HepG2 (cell line): ENCODE results near the gene PPOX. TPM values are rescaled to one million over a fixed set of nuclear protein-coding genes. Genes with fewer than 3 reads are reported as not detected.

Source experiments
- CREM ChIP-seq, 2 experiments: sonication (generic) in 1 of 2; formaldehyde crosslinking in 1 of 2; IDR thresholded peaks; 2 replicates each; pipeline versions ENCODE4 v1.4.0 to v1.6.1; 2016 to 2020; ENCODE audit warnings: antibody characterized with exemption in 1 of 2, mild to moderate bottlenecking in 1 of 2, missing genetic modification reagents in 1 of 2
- HOXA3 ChIP-seq: sonication (generic); formaldehyde crosslinking; IDR thresholded peaks from 2 replicates; pipeline ENCODE4 v1.5.0; 2020; ENCODE audit warnings: missing genetic modification reagents
- HOXA5 ChIP-seq: sonication (generic); formaldehyde crosslinking; IDR thresholded peaks from 2 replicates; pipeline ENCODE4 v1.4.0; 2020; ENCODE audit warnings: missing genetic modification reagents
- HOXD1 ChIP-seq: sonication (generic); formaldehyde crosslinking; IDR thresholded peaks from 2 replicates; pipeline ENCODE4 v1.5.0; 2020; ENCODE audit warnings: missing genetic modification reagents
- KLF16 ChIP-seq, 2 experiments: sonication (generic) in 1 of 2; formaldehyde crosslinking in 1 of 2; IDR thresholded peaks; 2 replicates each; pipeline versions ENCODE4 v1.6.1 to v1.8.0; 2016 to 2023; ENCODE audit warnings: missing genetic modification reagents in 2 of 2, missing compliant biosample characterization in 1 of 2
- MEIS1 ChIP-seq: sonication (generic); formaldehyde crosslinking; IDR thresholded peaks from 2 replicates; pipeline ENCODE4 v1.9.0; 2021; ENCODE audit warnings: mild to moderate bottlenecking, missing genetic modification reagents, moderate library complexity, borderline replicate concordance
- NCOA5 ChIP-seq: sonication (generic); formaldehyde crosslinking; IDR thresholded peaks from 2 replicates; pipeline ENCODE4 v1.4.0; 2020; ENCODE audit warnings: missing genetic modification reagents
- NFIB ChIP-seq: sonication (generic); formaldehyde crosslinking; IDR thresholded peaks from 2 replicates; pipeline ENCODE4 v1.9.0; 2021; ENCODE audit warnings: missing genetic modification reagents, mild to moderate bottlenecking, borderline replicate concordance
- PPARG ChIP-seq: conservative IDR thresholded peaks from 2 replicates; pipeline ENCODE4 v1.6.1; 2016; ENCODE audit warnings: missing biosample characterization, missing genetic modification reagents
- RFX3 ChIP-seq: IDR thresholded peaks from 2 replicates; pipeline ENCODE4 v1.6.1; 2016; ENCODE audit warnings: missing biosample characterization, missing genetic modification reagents
- SMARCE1 ChIP-seq: fragments of 450-650 bp; IDR thresholded peaks from 2 replicates; pipeline ENCODE4 v1.6.1; 2017; ENCODE audit warnings: borderline replicate concordance
- SYNCRIP ChIP-seq: fragments of 200-400 bp; formaldehyde crosslinking; IDR thresholded peaks from 2 replicates; pipeline ENCODE4 v1.6.1; 2018; ENCODE audit warnings: mild to moderate bottlenecking, low read depth, low read length; ENCODE audit not compliant: insufficient read depth
- ZNF180 ChIP-seq: sonication (generic); formaldehyde crosslinking; IDR thresholded peaks from 2 replicates; pipeline ENCODE4 v1.4.0; 2020; ENCODE audit warnings: low read depth, missing genetic modification reagents, borderline replicate concordance
- ZNF556 ChIP-seq: sonication (generic); formaldehyde crosslinking; IDR thresholded peaks from 2 replicates; pipeline ENCODE4 v1.4.0; 2020; ENCODE audit warnings: mild to moderate bottlenecking, missing genetic modification reagents, borderline replicate concordance
- ZSCAN20 ChIP-seq: sonication (generic); formaldehyde crosslinking; IDR thresholded peaks from 2 replicates; pipeline ENCODE4 v1.4.0; 2020; ENCODE audit warnings: missing genetic modification reagents, mild to moderate bottlenecking, borderline replicate concordance
- polyA plus RNA-seq, 8 experiments: library from polyadenylated mRNA; depleted of rRNA in 3 of 8; stranded (reverse) in 7 of 8; unstranded in 1 of 8; fragments of >200 nt; fragmentation: Illumina TruSeq in 4 of 8; extraction: Trizol in 4 of 8; gene quantifications; 2 replicates each; pipeline versions ENCODE4 v1.2.1 to v1.2.3, GENCODE V29; 2011 to 2016; ENCODE audit warnings: low read depth in 4 of 8, missing spikeins in 1 of 8, mixed read lengths in 1 of 8; ENCODE audit not compliant: insufficient read depth in 1 of 8
- total RNA-seq, 5 experiments: library from RNA; depleted of rRNA; stranded (reverse); fragments of >200 nt; fragmentation: Illumina TruSeq; extraction: Trizol; gene quantifications; 2 replicates each; pipeline ENCODE4 v1.2.3, GENCODE V29; 2016; ENCODE audit warnings: low read depth in 1 of 5
- TF ChIP-seq, protein P1 (sequence below): sonication (generic); formaldehyde crosslinking; IDR thresholded peaks from 2 replicates; pipeline ENCODE4 v1.4.0; 2020; ENCODE audit warnings: missing genetic modification reagents
- TF ChIP-seq, protein P2 (sequence below): sonication (generic); formaldehyde crosslinking; IDR thresholded peaks from 2 replicates; pipeline ENCODE4 v1.9.0; 2022; ENCODE audit warnings: low read depth, missing genetic modification reagents
- TF ChIP-seq, protein P3 (sequence below): IDR thresholded peaks from 2 replicates; pipeline ENCODE4 v1.6.1; 2018; ENCODE audit warnings: missing genetic modification reagents, mild to moderate bottlenecking, missing compliant biosample characterization
- TF ChIP-seq, protein P4 (sequence below): sonication (generic); formaldehyde crosslinking; IDR thresholded peaks from 2 replicates; pipeline ENCODE4 v1.4.0; 2020; ENCODE audit warnings: missing genetic modification reagents
- TF ChIP-seq, protein P5 (sequence below): sonication (generic); formaldehyde crosslinking; IDR thresholded peaks from 2 replicates; pipeline ENCODE4 v1.4.0; 2020; ENCODE audit warnings: mild to moderate bottlenecking, missing genetic modification reagents

Gene PPOX
- total and polyA plus RNA-seq, 2 of the 13 experiments (the other 11 are each of a cell fraction or from before 2014, with no cell fraction given) = 15.5 to 27.7 TPM

DNA sequence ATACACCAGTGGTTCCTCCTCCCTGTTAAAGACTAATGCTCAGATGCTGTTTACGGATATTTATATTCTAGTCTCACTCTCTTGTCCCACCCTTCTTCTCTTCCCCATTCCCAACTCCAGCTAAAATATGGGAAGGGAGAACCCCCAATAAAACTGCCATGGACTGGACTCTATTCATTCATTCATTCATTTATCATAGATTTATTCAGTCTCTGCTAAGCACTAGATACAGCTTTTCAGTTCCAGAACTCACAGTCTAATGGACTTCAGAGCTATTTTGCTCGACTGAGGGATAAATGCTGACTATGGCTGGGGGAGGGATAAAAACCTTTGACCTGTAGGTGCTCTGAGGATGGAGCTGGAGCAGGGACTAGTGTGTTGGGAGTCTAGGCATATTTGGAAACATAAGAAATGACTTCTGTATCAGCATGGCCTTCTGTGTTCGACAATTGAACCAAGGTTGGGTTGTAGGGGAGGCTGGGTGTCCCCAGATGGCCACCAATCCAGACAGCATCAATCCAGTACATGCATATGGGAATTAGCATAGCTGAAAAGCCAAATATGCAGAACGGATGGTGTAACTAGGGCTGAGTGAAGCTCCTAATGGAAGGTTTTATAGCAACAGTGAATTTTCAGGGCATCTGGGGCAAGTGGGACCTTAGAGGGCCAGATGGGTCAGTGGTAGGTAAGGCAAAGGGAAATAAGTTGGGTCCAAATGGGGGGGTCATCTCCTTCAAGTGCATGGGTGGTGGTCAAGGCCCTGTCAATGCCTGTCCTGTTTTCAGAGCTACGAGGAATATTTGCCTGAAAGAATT lies 53.1 kb downstream of the PPOX start (continued):
- TF ChIP-seq, protein P1, sequence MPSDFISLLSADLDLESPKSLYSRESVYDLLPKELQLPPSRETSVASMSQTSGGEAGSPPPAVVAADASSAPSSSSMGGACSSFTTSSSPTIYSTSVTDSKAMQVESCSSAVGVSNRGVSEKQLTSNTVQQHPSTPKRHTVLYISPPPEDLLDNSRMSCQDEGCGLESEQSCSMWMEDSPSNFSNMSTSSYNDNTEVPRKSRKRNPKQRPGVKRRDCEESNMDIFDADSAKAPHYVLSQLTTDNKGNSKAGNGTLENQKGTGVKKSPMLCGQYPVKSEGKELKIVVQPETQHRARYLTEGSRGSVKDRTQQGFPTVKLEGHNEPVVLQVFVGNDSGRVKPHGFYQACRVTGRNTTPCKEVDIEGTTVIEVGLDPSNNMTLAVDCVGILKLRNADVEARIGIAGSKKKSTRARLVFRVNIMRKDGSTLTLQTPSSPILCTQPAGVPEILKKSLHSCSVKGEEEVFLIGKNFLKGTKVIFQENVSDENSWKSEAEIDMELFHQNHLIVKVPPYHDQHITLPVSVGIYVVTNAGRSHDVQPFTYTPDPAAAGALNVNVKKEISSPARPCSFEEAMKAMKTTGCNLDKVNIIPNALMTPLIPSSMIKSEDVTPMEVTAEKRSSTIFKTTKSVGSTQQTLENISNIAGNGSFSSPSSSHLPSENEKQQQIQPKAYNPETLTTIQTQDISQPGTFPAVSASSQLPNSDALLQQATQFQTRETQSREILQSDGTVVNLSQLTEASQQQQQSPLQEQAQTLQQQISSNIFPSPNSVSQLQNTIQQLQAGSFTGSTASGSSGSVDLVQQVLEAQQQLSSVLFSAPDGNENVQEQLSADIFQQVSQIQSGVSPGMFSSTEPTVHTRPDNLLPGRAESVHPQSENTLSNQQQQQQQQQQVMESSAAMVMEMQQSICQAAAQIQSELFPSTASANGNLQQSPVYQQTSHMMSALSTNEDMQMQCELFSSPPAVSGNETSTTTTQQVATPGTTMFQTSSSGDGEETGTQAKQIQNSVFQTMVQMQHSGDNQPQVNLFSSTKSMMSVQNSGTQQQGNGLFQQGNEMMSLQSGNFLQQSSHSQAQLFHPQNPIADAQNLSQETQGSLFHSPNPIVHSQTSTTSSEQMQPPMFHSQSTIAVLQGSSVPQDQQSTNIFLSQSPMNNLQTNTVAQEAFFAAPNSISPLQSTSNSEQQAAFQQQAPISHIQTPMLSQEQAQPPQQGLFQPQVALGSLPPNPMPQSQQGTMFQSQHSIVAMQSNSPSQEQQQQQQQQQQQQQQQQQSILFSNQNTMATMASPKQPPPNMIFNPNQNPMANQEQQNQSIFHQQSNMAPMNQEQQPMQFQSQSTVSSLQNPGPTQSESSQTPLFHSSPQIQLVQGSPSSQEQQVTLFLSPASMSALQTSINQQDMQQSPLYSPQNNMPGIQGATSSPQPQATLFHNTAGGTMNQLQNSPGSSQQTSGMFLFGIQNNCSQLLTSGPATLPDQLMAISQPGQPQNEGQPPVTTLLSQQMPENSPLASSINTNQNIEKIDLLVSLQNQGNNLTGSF (CRISPR knock-in tag) = no peak
- no peak for TF ChIP-seq ZSCAN20 (CRISPR knock-in tag)
- TF ChIP-seq NCOA5 (CRISPR knock-in tag) = no peak
- TF ChIP-seq KLF16 (CRISPR knock-in tag; IDR thresholded peaks at IDR 0.05) = no peak
- no peak for TF ChIP-seq PPARG (CRISPR knock-in tag)
- TF ChIP-seq ZNF180 = no peak
- TF ChIP-seq, protein P2, sequence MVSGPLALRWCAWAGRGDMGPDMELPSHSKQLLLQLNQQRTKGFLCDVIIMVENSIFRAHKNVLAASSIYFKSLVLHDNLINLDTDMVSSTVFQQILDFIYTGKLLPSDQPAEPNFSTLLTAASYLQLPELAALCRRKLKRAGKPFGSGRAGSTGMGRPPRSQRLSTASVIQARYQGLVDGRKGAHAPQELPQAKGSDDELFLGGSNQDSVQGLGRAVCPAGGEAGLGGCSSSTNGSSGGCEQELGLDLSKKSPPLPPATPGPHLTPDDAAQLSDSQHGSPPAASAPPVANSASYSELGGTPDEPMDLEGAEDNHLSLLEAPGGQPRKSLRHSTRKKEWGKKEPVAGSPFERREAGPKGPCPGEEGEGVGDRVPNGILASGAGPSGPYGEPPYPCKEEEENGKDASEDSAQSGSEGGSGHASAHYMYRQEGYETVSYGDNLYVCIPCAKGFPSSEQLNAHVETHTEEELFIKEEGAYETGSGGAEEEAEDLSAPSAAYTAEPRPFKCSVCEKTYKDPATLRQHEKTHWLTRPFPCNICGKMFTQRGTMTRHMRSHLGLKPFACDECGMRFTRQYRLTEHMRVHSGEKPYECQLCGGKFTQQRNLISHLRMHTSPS (CRISPR knock-in tag) = no peak
- TF ChIP-seq, protein P3, sequence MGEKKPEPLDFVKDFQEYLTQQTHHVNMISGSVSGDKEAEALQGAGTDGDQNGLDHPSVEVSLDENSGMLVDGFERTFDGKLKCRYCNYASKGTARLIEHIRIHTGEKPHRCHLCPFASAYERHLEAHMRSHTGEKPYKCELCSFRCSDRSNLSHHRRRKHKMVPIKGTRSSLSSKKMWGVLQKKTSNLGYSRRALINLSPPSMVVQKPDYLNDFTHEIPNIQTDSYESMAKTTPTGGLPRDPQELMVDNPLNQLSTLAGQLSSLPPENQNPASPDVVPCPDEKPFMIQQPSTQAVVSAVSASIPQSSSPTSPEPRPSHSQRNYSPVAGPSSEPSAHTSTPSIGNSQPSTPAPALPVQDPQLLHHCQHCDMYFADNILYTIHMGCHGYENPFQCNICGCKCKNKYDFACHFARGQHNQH (CRISPR knock-in tag) = no peak
- TF ChIP-seq RFX3 (CRISPR knock-in tag) = no peak
- TF ChIP-seq SYNCRIP = no peak
- no peak for TF ChIP-seq HOXD1 (CRISPR knock-in tag)
- TF ChIP-seq NFIB = no peak
- TF ChIP-seq HOXA5 (CRISPR knock-in tag) = no peak
- TF ChIP-seq, protein P4, sequence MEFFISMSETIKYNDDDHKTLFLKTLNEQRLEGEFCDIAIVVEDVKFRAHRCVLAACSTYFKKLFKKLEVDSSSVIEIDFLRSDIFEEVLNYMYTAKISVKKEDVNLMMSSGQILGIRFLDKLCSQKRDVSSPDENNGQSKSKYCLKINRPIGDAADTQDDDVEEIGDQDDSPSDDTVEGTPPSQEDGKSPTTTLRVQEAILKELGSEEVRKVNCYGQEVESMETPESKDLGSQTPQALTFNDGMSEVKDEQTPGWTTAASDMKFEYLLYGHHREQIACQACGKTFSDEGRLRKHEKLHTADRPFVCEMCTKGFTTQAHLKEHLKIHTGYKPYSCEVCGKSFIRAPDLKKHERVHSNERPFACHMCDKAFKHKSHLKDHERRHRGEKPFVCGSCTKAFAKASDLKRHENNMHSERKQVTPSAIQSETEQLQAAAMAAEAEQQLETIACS (CRISPR knock-in tag) = no peak
- TF ChIP-seq ZNF556 (CRISPR knock-in tag) = no peak
- TF ChIP-seq SMARCE1 = no peak
- TF ChIP-seq, protein P5, sequence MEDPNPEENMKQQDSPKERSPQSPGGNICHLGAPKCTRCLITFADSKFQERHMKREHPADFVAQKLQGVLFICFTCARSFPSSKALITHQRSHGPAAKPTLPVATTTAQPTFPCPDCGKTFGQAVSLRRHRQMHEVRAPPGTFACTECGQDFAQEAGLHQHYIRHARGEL (CRISPR knock-in tag) = no peak
- no peak for TF ChIP-seq MEIS1
- no peak for TF ChIP-seq HOXA3 (CRISPR knock-in tag)
- TF ChIP-seq CREM (IDR thresholded peaks at IDR 0.05) = no peak; the same call in 1 of the 2 replicates
- no peak for TF ChIP-seq CREM (CRISPR knock-in tag; IDR thresholded peaks at IDR 0.05)
